Stimulated activated CD4-positive, alpha-beta T cell treated with anti-CD3 and anti-CD28 coated beads, Interleukin-2, amount 100 ng/mL, for 4 hours (primary cell): ENCODE measurements around the gene NXPH3.

Experiments used
- DNase-seq: peaks from one replicate; pipeline ENCODE4 v3.0.0-alpha.2; 2020; ENCODE audit warnings: low read depth

The NXPH3 gene

GRCh38 chr17:49576088-49576916 is 631 bp downstream of the NXPH3 start:
- DNase-seq: no peak

- DNase-seq: no peak
Measured at GRCh38 chr17:49576917-49577649, 1.4 kb downstream of the NXPH3 start.

- no peak for DNase-seq
Measured at GRCh38 chr17:49577650-49577934, 1.9 kb downstream of the NXPH3 start.

GRCh38 chr17:49577963-49578362 is 2.3 kb downstream of the NXPH3 start:
- no peak for DNase-seq

GRCh38 chr17:49578414-49578813 is 2.7 kb downstream of the NXPH3 start:
- no peak for DNase-seq

- no peak for DNase-seq
Measured at GRCh38 chr17:49578952-49579500, 3.4 kb downstream of the NXPH3 start.

- DNase-seq: no peak
Measured at GRCh38 chr17:49579522-49579921, 3.9 kb downstream of the NXPH3 start.

- no peak for DNase-seq
Measured at GRCh38 chr17:49580055-49580721, 4.5 kb downstream of the NXPH3 start.

GRCh38 chr17:49580981-49581647 is 5.4 kb downstream of the NXPH3 start:
- no peak for DNase-seq

GRCh38 chr17:49581648-49581998 is 6.0 kb downstream of the NXPH3 start:
- no peak for DNase-seq

- no peak for DNase-seq
Measured at GRCh38 chr17:49582055-49582722, 6.5 kb downstream of the NXPH3 start.

GRCh38 chr17:49582789-49583188 is 7.1 kb downstream of the NXPH3 start:
- no peak for DNase-seq

- DNase-seq: no peak
Measured at GRCh38 chr17:49583226-49583625, 7.6 kb downstream of the NXPH3 start.

GRCh38 chr17:49583889-49584288 is 8.2 kb downstream of the NXPH3 start:
- DNase-seq: no peak

GRCh38 chr17:49585422-49586027 is 9.9 kb downstream of the NXPH3 start:
- DNase-seq: no peak

- no peak for DNase-seq
Measured at GRCh38 chr17:49587366-49588073, 11.8 kb downstream of the NXPH3 start.

GRCh38 chr17:49588312-49588711 is 12.6 kb downstream of the NXPH3 start:
- DNase-seq: no peak

- no peak for DNase-seq
Measured at GRCh38 chr17:49588726-49589576, 13.3 kb downstream of the NXPH3 start.

GRCh38 chr17:49589577-49589927 is 13.9 kb downstream of the NXPH3 start:
- DNase-seq: no peak

GRCh38 chr17:49590874-49591273 is 15.2 kb downstream of the NXPH3 start:
- no peak for DNase-seq
